ENCODE data around the gene ATXN7.

- no peak for TF ChIP-seq CTCF (IDR thresholded peaks at IDR 0.05 in 2 of 3, conservative IDR thresholded peaks at IDR 0.05 in 1 of 3; ENCODE audit: borderline replicate concordance in 1 of 3, insufficient read depth in 1 of 3, low read depth in 2 of 3, low read length in 2 of 3)
- no peak for TF ChIP-seq ZBTB33 (IDR thresholded peaks at IDR 0.05; ENCODE audit: extremely low read depth, insufficient replicate concordance, low read length)
- no peak for TF ChIP-seq EZH2 (IDR thresholded peaks at IDR 0.05)
- no peak for TF ChIP-seq POLR2A (IDR thresholded peaks at IDR 0.05; ENCODE audit: borderline replicate concordance, extremely low read depth, insufficient read depth, insufficient read length)
- TF ChIP-seq EZH2phosphoT487 (IDR thresholded peaks at IDR 0.05; ENCODE audit: borderline replicate concordance): no peak
- no peak for TF ChIP-seq CBX3 (IDR thresholded peaks at IDR 0.05; ENCODE audit: low read depth)
- no peak for TF ChIP-seq POLR2AphosphoS5 (IDR thresholded peaks at IDR 0.05; ENCODE audit: low read depth, low read length)
- TF ChIP-seq TCF7L2 (IDR thresholded peaks at IDR 0.05; ENCODE audit: borderline replicate concordance, extremely low read depth, insufficient read depth, insufficient read length): no peak
- no peak for TF ChIP-seq JUND (IDR thresholded peaks at IDR 0.05)
- TF ChIP-seq REST (IDR thresholded peaks at IDR 0.05; ENCODE audit: low read depth): no peak
- no peak for TF ChIP-seq ZNF274 (IDR thresholded peaks at IDR 0.05; ENCODE audit: low read depth, low read length)
- no peak for TF ChIP-seq RAD21 (IDR thresholded peaks at IDR 0.05; ENCODE audit: low read depth)
- TF ChIP-seq ZFX (IDR thresholded peaks at IDR 0.05): no peak
- no peak for TF ChIP-seq MAX (IDR thresholded peaks at IDR 0.05)
Measured at GRCh38 chr3:63860776-63861175, 2.9 kb upstream of the ATXN7 start.

All from HCT116 (cell line).